ENCODE results near the gene SLC6A8.

SLC6A8 gene

GRCh38 chrX:153648358-153649177, 39.2 kb upstream of the SLC6A8 start:
- no peak for DNase-seq

DNA sequence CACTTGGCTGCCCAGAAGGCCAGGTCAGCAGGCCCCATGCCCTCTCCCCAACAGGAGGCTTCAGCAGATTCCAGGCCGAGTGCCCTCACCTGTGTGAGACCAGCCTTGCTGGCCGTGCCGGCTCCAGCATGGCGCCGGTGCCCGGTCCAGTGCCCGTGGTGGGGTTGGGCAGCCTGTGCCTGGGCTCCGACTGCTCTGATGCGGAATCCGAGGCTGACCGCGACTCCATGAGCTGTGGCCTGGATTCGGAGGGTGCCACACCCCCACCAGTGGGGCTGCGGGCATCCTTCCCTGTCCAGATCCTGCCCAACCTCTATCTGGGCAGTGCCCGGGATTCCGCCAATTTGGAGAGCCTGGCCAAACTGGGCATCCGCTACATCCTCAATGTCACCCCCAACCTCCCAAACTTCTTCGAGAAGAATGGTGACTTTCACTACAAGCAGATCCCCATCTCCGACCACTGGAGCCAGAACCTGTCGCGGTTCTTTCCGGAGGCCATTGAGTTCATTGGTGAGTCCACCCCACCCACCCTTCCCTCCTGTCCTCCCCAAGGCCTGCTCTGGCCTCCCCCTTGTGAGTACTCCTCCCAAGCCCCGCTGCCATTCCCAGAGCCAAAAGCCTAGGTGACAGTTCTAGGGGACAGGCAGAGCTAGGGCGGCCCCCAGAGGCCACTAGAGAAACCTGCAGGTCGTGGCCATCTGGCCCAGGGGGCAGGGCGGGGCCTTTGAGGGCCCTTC, 38.4 kb upstream of the SLC6A8 start:
- DNase-seq, result peak; percentile 4

GRCh38 chrX:153649915-153650782, 37.6 kb upstream of the SLC6A8 start:
- DNase-seq, result no peak

GRCh38 chrX:153650959-153651358, 36.8 kb upstream of the SLC6A8 start:
- no peak for DNase-seq

DNA sequence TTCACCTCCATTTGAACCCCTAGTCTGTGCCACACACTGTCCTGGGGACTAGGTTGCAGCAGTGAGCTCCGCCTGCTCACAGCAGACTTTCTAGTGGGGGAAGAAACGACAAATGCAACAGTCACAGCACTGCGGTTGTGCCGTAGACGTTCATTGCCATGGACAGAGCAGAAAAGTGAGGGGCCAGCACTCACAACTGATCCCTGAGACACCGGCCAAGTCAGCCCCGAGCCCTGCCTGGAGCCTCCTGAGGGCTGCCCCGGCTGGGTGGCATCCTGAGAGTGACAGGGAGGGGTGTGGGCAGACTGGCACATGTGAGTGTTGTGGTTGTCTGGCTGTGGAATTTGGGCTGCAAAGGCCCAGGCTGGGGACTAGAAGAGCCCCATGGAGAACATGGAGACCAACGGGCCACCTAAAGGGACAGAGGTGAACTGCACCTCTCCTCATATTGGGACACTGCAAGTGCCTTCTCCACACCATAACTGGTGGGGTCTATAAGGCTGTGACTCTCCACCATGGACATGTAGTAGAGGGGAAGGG, 36.1 kb upstream of the SLC6A8 start:
- DNase-seq, result no peak

DNA sequence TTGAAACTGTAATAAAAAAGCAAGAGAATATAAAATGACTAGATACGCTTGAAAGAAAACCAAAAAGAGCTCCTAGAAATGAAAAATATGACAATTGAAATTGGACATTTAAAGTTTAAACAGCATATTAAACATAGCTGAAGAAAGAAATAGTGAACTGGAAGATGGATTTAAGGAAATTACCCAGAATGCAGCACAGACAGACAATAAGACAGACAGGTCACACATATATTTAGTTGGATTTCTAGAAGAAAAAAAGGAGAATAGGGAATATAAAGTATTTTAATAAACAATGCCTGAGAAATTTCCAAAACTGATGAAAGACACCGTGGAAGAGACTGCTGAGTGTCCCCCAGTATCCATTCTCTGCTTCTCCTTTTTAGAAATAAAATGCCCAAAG, 34.2 kb upstream of the SLC6A8 start:
- DNase-seq, result no peak

DNA sequence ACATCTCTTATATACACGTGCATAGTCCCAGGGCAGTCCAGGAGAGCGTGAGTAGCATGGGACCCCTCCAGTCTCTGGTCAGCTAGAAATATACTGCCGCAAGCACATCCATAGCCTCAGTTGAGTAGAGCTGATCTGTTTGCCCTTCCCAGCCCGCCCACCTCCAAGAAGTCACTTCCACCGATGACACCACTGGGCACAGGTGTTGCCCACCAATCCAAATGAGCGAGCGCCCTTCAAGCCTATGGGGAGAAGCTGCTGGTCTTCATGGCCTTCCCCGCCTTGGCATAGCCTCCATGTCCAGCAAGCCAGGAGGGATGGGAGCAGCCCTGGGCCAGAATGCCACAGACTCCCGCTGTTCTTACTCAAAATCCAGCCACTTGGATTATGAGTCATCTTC, 30.6 kb upstream of the SLC6A8 start:
- no peak for DNase-seq

DNA sequence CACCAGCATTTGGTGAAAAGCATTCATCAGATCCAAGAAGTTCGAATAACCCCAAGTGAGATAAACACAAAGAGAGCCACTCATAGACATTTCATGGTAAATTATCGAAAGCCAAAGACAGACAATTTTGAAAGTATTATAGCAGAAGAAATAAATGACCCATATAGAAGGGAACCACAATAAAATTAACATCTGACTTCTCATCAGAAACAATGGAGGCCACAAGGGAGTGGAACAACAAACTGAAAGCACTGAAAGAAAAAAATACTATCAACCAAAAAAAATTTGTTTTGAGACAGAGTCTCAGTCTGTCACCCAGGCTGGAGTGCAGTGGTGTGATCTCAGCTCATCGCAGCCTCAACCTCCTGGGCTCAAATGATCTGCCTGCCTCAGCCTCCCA, 28.5 kb upstream of the SLC6A8 start:
- no peak for DNase-seq

GRCh38 chrX:153662266-153662665, 25.5 kb upstream of the SLC6A8 start:
- DNase-seq, result peak; percentile 30

DNA sequence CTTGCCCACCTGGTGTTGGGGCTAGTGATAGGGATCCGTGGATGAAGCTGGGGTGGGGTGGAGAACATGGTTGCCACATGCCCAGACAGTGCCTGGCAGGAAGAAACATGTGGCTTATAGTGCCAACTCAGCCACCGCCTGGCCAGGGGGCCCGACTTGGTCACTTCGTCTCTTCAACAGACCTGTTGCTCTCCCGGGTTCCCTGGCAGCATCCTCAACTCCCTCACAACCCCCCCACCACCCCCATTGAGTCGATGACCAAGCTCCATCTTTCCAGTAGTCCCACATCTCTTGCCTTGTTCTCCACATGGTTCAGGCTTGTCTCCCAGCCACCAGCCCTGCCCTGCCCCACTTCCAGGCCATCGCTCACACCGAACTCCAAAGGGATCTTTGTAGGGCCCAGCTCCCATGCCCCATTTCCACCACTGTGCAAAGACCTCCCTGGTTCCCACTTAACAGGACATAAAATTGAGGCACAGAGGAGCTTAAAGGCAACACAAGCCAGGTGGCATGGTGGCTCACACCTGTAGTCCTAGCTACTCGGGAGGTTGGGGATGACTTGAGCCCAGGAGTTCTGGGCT, 21.9 kb upstream of the SLC6A8 start:
- DNase-seq, result no peak

GRCh38 chrX:153667281-153667955, 20.3 kb upstream of the SLC6A8 start:
- no peak for DNase-seq

GRCh38 chrX:153667956-153668396, 19.8 kb upstream of the SLC6A8 start:
- DNase-seq, result peak; percentile 63

- no peak for DNase-seq
These were observed 19.1 kb upstream of the SLC6A8 start for GRCh38 chrX:153668423-153669173.

DNA sequence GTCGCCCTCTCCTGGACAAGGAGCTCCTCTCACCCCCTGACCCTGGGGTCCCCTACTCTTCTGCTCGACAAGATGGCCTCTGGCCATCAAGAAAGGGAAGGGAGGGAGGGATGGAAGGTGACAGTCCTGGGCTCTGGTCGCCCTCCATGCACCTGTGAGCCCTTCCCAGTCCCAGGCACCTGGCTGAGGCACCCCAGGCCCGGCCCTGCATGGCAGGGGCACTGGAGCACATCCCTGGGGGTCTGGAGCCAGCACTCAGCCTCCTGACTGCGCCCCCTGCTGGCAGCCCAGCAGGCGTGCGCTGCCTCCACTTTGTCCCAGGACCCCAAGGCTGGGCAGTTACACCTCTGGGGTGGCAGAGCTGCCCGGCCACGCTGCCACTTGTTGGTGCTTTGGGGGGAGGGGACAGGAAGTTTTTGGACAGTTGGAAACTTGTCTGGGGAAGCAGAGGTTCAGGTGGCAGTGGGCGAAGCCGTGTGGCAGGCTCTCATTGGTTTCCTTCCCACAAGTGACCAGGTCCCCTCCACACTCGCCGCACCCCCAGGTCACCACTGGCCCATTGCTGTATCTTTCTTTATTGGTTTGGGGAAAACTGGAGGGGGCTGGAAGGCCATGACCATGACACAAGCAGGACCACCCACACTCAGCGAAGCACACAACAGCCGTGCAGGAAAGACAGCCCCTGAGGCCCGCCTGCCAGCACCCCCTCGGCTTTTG, 18.4 kb upstream of the SLC6A8 start:
- DNase-seq, result peak; percentile 22

DNA sequence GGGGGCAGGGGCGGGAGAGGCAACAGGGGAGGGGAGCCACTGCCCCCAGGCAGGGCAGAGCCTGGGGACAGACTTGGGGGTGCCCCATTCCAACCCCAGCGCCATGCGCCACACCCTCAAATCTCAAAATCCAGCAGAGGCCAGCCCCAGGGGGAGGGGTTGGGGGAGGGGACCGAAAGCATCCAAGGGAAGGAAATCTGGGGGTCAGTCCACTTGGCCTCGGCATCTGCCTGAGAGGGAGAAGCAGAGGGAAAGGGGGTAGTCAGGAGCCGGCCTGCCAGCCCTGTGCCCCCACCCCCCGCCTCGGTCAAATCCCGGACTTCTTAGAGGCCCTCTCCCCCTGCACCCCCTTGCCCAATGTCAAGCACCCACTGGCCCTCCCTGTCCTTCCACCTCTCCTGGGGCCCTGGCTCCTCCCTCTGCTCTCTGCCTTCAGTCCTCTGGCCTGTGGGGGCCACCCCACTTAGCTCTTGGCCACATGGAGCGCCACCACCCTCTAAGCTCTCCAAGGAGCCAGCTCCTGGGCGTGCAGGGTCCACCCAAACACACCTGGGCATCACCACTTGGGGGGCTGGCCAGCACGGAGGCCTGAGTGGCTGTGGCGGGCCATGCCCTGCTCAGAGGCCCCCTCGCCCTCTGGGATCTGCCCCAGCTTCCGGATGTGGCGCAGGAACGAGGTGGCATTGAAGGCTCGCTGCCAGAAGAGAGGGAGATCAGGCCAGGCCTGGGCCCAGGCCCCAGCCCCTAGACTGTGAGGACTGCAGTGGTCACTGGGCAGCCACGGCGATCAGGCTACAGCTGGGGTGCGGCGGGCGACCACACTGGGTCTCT, 17.6 kb upstream of the SLC6A8 start:
- DNase-seq, result no peak

GRCh38 chrX:153670748-153671588, 16.8 kb upstream of the SLC6A8 start:
- DNase-seq, result no peak

DNA sequence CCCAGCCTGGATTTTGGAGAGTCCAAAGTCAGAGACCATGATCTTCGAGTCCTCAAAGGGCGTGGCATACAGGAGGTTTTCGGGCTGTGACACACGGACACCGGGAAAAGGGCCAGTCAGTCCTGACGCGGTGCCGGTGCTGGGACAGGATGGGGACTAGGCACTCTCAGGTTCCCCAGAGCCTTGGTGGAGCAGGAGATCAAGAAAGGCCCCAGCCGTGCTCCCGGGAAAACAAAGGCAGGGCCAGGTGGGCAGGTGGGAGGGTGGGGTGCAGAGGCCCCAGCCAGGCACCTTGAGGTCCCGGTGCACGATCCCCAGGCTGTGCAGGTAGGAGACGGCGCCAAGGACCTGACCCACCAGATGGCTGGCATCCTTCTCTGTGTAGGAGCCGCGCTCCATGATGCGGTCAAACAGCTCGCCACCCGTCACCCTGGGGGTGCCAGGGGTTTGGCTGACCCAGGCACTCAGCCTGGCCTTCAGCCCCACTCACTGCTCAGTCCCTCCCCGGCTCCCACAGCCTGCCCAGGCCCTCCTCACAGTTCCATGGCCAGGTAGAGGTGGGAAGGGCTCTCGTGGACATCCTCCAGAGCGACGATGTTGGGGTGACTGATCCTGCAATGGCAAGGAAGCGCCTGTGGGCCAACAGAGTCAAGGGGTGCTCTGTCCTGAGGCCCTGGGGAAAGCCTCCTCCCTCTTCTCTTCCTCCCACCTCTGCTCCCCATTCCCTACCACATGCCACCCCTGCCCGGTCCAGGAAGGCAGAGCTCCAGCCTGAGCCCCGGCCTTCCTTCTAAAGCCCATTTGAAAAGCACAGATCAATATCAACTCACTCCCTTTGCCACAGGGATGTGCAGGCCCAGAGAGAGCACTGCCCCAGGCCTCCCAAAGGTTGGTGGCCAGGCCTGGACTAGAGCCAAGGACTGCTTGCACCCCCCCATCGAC, 15.9 kb upstream of the SLC6A8 start:
- no peak for DNase-seq

Data from effector CD8-positive, alpha-beta T cell (primary cell).